ENCODE results near the gene YPEL2. TPM values are rescaled to one million over a fixed set of nuclear protein-coding genes. Genes with fewer than 3 reads are reported as not detected.

YPEL2 gene
- total RNA-seq, 1 experiment from 2014 or later: 0.98 TPM

DNA sequence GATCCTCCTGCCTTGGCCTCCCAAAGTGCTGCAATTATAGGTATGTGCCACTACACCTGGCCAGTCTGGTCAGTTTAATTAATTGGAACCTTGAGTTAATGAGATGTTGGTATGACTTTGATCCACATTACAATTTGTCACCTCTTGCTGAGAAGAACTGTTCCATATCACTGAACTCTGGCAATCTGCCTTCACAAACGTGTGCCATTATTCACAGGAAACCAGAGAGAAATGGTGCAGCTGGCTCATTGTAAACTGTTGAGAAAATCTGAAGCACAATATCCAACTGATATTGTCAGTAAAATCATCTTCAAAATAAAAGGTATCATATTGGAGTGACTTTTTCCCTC lies 39.3 kb upstream of the YPEL2 start:
- Mint-ChIP-seq H3K9me3 (no peaks in the 10 kb centered on the region), H3K36me3 (ENCODE audit: insufficient read depth in 1 of 3, low read depth in 3 of 3) (peaks cover 0 to 2% (median 0%) of the 10 kb centered on the region in 3 experiments; a peak in 1 of 7 replicates), H3K27ac (no peak overlapping the region), H3K4me3 (no peak overlapping the region), H3K27me3 (ENCODE audit: low read depth) (peaks cover 37% of the 10 kb centered on the region), H3K4me1 (peaks cover 17 to 23% of the 10 kb centered on the region in 2 experiments)
- TF ChIP-seq, protein P1, sequence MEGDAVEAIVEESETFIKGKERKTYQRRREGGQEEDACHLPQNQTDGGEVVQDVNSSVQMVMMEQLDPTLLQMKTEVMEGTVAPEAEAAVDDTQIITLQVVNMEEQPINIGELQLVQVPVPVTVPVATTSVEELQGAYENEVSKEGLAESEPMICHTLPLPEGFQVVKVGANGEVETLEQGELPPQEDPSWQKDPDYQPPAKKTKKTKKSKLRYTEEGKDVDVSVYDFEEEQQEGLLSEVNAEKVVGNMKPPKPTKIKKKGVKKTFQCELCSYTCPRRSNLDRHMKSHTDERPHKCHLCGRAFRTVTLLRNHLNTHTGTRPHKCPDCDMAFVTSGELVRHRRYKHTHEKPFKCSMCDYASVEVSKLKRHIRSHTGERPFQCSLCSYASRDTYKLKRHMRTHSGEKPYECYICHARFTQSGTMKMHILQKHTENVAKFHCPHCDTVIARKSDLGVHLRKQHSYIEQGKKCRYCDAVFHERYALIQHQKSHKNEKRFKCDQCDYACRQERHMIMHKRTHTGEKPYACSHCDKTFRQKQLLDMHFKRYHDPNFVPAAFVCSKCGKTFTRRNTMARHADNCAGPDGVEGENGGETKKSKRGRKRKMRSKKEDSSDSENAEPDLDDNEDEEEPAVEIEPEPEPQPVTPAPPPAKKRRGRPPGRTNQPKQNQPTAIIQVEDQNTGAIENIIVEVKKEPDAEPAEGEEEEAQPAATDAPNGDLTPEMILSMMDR (conservative IDR thresholded peaks at IDR 0.05): no peak
- H3K23ac ChIP-seq (ENCODE audit: insufficient read length, low read depth, low read length): no peak overlapping the region
- H3K18ac ChIP-seq (ENCODE audit: insufficient read length, low read depth, low read length): no peak overlapping the region
- no peaks in the 10 kb centered on the region for H3K79me2 ChIP-seq (ENCODE audit: insufficient read depth, low read length)
- no peak overlapping the region for H2BK5ac ChIP-seq (ENCODE audit: insufficient read length, low read length)
- no peak overlapping the region for H2BK12ac ChIP-seq (ENCODE audit: insufficient read length, low read depth, low read length)
- no peaks in the 10 kb centered on the region for H3K23me2 ChIP-seq (ENCODE audit: insufficient read length, low read depth, low read length, poor library complexity, severe bottlenecking)
- no peak overlapping the region for H2AK5ac ChIP-seq (ENCODE audit: insufficient read length, low read length)
- H4K91ac ChIP-seq (ENCODE audit: insufficient read length, low read depth, low read length): no peak overlapping the region
- no CpG with 5 or more reads among the region's 1 CpG for WGBS (ENCODE audit: extremely low coverage, insufficient read length, low lambda C conversion rate)
- H4K8ac ChIP-seq (replicated peaks; ENCODE audit: insufficient read length, low read depth, low read length): no peak overlapping the region
- no peaks in the 10 kb centered on the region; the same call in 1 of the 2 replicates for H3K27me3 ChIP-seq (ENCODE audit: insufficient read depth, low read length)
- no peak overlapping the region for H3K14ac ChIP-seq (ENCODE audit: insufficient read depth, low read length)
- no peaks in the 10 kb centered on the region; the same call in 1 of the 2 replicates for H3K4me1 ChIP-seq (ENCODE audit: insufficient read depth, low read length)
- DNase-seq: no peak
- no peak overlapping the region for H2BK20ac ChIP-seq (ENCODE audit: low read depth, low read length, poor library complexity, severe bottlenecking)
- no peak overlapping the region for H3K56ac ChIP-seq (ENCODE audit: insufficient read length, low read depth, low read length)
- no peaks in the 10 kb centered on the region for H4K20me1 ChIP-seq (ENCODE audit: control insufficient read depth, insufficient read depth, insufficient read length)
- H4K5ac ChIP-seq (ENCODE audit: insufficient read length, low read depth, low read length): no peak overlapping the region
- H3T11ph ChIP-seq (ENCODE audit: low read length): no peak overlapping the region
- no peak overlapping the region for H3K9ac ChIP-seq (ENCODE audit: extremely low read depth, insufficient read length, low read length)
- H3K4ac ChIP-seq (ENCODE audit: low read depth, low read length): no peak overlapping the region
- H3K27ac ChIP-seq (ENCODE audit: insufficient read length, low read depth, low read length): no peak overlapping the region
- no peak overlapping the region for H2BK15ac ChIP-seq (ENCODE audit: low read depth, low read length)
- H3K4me2 ChIP-seq (ENCODE audit: insufficient read depth, insufficient read length, low read length): no peak overlapping the region
- H3K9me3 ChIP-seq (ENCODE audit: control insufficient read depth, low read depth, low read length): no peaks in the 10 kb centered on the region
- no peak overlapping the region for H2AFZ ChIP-seq (ENCODE audit: low read length)
- no peak overlapping the region for H2BK120ac ChIP-seq (ENCODE audit: low read depth, low read length, poor library complexity, severe bottlenecking)
- no peaks in the 10 kb centered on the region for H3K79me1 ChIP-seq (ENCODE audit: insufficient read depth, low read depth, low read length, poor library complexity, severe bottlenecking)
